SK-N-MC (cell line): ENCODE data around the gene NCCRP1.

Experiments
- EZH2 ChIP-seq: fragments of 200-600 bp; sonication (generic); IDR thresholded peaks from one replicate; pipeline ENCODE4 v1.6.1; 2017; ENCODE audit warnings: antibody characterized with exemption
- FOXP2 ChIP-seq: optimal IDR thresholded peaks from 2 replicates; pipeline ENCODE3; 2011; ENCODE audit warnings: mild to moderate bottlenecking, moderate library complexity; ENCODE audit not compliant: insufficient read depth; ENCODE audit errors: extremely low read length, control extremely low read depth
- POLR2AphosphoS5 ChIP-seq: IDR thresholded peaks from 2 replicates; pipeline ENCODE4 v1.6.1; 2012; ENCODE audit warnings: mild to moderate bottlenecking, low read depth, low read length, borderline replicate concordance

DNA sequence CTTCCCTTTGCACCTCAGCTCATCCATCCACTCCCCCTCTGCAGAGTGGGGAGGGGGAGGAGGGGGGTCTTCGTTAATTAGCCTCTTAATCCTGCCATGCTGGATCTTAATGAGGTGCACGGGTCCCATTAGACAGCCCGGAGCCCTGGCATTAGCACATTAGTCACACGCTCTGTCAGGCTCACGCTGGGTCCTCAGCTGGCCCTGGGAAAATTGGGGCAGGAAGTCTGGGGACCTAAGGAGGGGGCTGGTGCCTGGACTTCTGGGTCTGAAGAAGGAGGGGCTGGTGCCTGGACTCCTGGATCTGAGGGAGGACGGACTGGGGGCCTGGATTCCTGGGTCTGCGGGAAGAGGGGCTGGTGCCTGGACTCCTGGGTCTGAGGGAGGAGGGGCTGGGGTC lies 444 bp upstream of the NCCRP1 start:
- TF ChIP-seq EZH2 (no peak), POLR2AphosphoS5 (no peak), FOXP2 (no peak)
